ENCODE measurements around the gene CPNE5.
"Not testable (repeated sequence)": the region's sequence is repeated elsewhere in the genome, so short reads cannot be mapped to it uniquely, and the experiment has no call there.

The CPNE5 gene

GRCh38 chr6:36723992-36724391 is 115.3 kb downstream of the CPNE5 start:
- not testable (repeated sequence) for DNase-seq (ENCODE audit: low spot score)

- no peak for DNase-seq (ENCODE audit: low spot score)
These were observed 116.4 kb downstream of the CPNE5 start for GRCh38 chr6:36722879-36723278.

GRCh38 chr6:36722365-36722764 is 116.9 kb downstream of the CPNE5 start:
- no peak for DNase-seq (ENCODE audit: low spot score)

GRCh38 chr6:36721369-36722140 is 117.7 kb downstream of the CPNE5 start:
- DNase-seq (ENCODE audit: low spot score): no peak

GRCh38 chr6:36720251-36721141 is 118.7 kb downstream of the CPNE5 start:
- DNase-seq (ENCODE audit: low spot score): no peak

GRCh38 chr6:36719126-36719525 is 120.1 kb downstream of the CPNE5 start:
- DNase-seq (ENCODE audit: low spot score): no peak

GRCh38 chr6:36718560-36718959 is 120.7 kb downstream of the CPNE5 start:
- DNase-seq (ENCODE audit: low spot score): no peak

- DNase-seq (ENCODE audit: low spot score): no peak
These were observed 121.2 kb downstream of the CPNE5 start for GRCh38 chr6:36717871-36718540.

- no peak for DNase-seq (ENCODE audit: low spot score)
These were observed 121.9 kb downstream of the CPNE5 start for GRCh38 chr6:36717231-36717825.

- no peak for DNase-seq (ENCODE audit: low spot score)
These were observed 122.7 kb downstream of the CPNE5 start for GRCh38 chr6:36716476-36717093.

- no peak for DNase-seq (ENCODE audit: low spot score)
These were observed 123.8 kb downstream of the CPNE5 start for GRCh38 chr6:36715469-36715868.

GRCh38 chr6:36714511-36714910 is 124.7 kb downstream of the CPNE5 start:
- no peak for DNase-seq (ENCODE audit: low spot score)

- no peak for DNase-seq (ENCODE audit: low spot score)
These were observed 125.4 kb downstream of the CPNE5 start for GRCh38 chr6:36713846-36714245.

GRCh38 chr6:36712816-36713215 is 126.4 kb downstream of the CPNE5 start:
- no peak for DNase-seq (ENCODE audit: low spot score)

- DNase-seq (ENCODE audit: low spot score): no peak
These were observed 132.9 kb downstream of the CPNE5 start for GRCh38 chr6:36706339-36706738.

- not testable (repeated sequence) for DNase-seq (ENCODE audit: low spot score)
These were observed 134.2 kb downstream of the CPNE5 start for GRCh38 chr6:36704961-36705577.

GRCh38 chr6:36703982-36704381 is 135.3 kb downstream of the CPNE5 start:
- DNase-seq (ENCODE audit: low spot score): no peak

GRCh38 chr6:36703081-36703606 is 136.1 kb downstream of the CPNE5 start:
- DNase-seq (ENCODE audit: low spot score): no peak

GRCh38 chr6:36702656-36703055 is 136.6 kb downstream of the CPNE5 start:
- no peak for DNase-seq (ENCODE audit: low spot score)

- DNase-seq (ENCODE audit: low spot score): no peak
These were observed 137.7 kb downstream of the CPNE5 start for GRCh38 chr6:36701401-36701991.

GRCh38 chr6:36700831-36701230 is 138.4 kb downstream of the CPNE5 start:
- DNase-seq (ENCODE audit: low spot score): no peak

Data from hematopoietic multipotent progenitor cell treated with erythropoietin and hydrocortisone succinate and interleukin-3 and kit ligand, for 15 days (in vitro differentiated cells).